OCI-LY7 (cell line): ENCODE measurements around the gene NPAS2.

Experiments
- EZH2phosphoT487 ChIP-seq: fragments of 200-600 bp; sonication (generic); IDR thresholded peaks from 2 replicates; pipeline ENCODE4 v1.6.1; 2018; ENCODE audit warnings: low read depth, borderline replicate concordance, mild to moderate bottlenecking, mixed run types, antibody characterized with exemption, low read length, moderate library complexity, mixed read lengths
- TF ChIP-seq, protein P1 (sequence below): fragments of 200-600 bp; sonication (generic); conservative IDR thresholded peaks from 2 replicates; pipeline ENCODE4 v1.5.1; 2014; ENCODE audit warnings: mild to moderate bottlenecking, antibody characterized with exemption, low read length, moderate library complexity, mixed read lengths

DNA sequence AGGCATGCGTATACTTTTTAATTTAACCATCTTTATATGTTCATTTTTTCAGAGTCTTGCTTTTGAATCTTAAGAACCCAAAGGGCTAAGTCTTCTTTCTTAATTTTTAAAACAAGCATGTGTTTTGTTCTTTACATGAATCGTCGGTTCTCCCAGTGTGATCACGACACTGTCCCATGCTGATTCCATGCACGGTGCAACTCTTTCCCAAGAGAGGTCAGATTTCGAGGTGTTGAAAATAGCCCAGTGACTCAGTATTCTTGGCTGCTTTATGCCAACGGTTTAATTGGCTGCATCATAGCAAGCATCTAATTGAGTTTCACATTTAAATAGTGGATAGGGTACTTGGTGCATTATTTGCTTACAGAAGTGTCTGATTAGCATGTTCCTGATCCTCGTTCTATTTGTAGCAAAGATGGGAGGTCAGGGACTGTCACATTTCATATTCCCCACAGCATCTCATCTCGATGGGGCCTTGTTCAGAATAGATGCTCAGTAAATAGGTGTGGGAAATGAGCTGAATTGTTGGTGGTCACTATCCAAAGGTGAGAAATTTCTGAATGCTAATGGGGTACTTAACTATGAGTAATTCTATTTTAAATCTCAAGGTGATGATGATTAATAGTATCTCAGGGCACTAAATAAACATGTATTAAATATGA, 2.8 kb downstream of the NPAS2 start:
- TF ChIP-seq, protein P1, sequence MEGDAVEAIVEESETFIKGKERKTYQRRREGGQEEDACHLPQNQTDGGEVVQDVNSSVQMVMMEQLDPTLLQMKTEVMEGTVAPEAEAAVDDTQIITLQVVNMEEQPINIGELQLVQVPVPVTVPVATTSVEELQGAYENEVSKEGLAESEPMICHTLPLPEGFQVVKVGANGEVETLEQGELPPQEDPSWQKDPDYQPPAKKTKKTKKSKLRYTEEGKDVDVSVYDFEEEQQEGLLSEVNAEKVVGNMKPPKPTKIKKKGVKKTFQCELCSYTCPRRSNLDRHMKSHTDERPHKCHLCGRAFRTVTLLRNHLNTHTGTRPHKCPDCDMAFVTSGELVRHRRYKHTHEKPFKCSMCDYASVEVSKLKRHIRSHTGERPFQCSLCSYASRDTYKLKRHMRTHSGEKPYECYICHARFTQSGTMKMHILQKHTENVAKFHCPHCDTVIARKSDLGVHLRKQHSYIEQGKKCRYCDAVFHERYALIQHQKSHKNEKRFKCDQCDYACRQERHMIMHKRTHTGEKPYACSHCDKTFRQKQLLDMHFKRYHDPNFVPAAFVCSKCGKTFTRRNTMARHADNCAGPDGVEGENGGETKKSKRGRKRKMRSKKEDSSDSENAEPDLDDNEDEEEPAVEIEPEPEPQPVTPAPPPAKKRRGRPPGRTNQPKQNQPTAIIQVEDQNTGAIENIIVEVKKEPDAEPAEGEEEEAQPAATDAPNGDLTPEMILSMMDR, result no peak
- TF ChIP-seq EZH2phosphoT487, result no peak
